ENCODE results near the gene FOXO6. TPM values are rescaled to one million over a fixed set of nuclear protein-coding genes. Genes with fewer than 3 reads are reported as not detected.

FOXO6 gene
- total RNA-seq, 1 experiment from 2014 or later, result 0.59 TPM

DNA sequence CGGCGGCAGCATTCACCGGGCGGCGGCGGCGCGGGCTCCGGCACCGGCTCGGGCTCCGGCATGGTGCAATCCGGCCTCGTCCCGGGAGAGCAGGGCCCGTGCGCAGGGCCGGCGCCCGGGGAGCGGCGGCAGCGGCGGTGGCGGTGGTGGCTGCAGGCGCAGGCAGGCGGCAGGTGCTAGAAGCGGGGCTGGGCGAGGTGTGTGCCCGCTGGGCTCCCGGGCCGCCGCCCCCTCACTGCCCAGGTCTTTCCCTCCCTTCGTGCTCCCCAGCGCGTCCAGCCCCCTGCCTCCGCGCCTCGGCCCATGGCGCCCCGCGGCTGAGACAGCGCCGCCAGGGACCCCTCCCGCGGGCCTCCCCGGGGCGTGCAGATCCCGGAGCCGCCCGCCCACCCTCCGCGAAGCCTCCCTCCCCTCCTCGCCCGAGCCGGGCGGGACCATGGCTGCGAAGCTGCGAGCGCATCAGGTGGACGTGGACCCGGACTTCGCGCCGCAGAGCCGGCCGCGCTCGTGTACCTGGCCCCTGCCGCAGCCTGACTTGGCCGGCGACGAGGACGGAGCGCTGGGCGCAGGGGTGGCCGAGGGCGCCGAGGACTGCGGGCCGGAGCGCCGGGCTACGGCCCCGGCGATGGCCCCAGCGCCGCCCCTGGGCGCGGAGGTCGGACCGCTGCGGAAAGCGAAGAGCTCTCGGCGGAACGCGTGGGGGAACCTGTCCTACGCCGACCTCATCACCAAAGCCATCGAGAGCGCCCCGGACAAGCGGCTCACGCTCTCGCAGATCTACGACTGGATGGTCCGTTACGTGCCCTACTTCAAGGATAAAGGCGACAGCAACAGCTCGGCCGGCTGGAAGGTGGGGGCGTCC, 492 bp downstream of the FOXO6 start:
- ChIA-PET POLR2A (interaction anchor here (0.6 kb wide), 1 partner anchor 10 kb away, joined by 3 read pairs; no protein-coding TSS in a partner anchor), CTCF (interaction anchor here (0.6 to 1.6 kb wide), 13 partner anchors 10 to 804 kb away, joined by 3 to 5 read pairs (median 3); no protein-coding TSS in a partner anchor)
- peak in 1 of 2 experiments; percentile 34 for DNase-seq
- no TSS peak for BruUV-seq (replicated peaks)
- no peaks in the 10 kb centered on the region for H3K9me3 Mint-ChIP-seq (ENCODE audit: unreplicated experiment)
- peaks cover 3% of the 10 kb centered on the region for H3K27me3 Mint-ChIP-seq (ENCODE audit: insufficient read depth, unreplicated experiment)
- H3K4me1 Mint-ChIP-seq (ENCODE audit: low read depth, unreplicated experiment), result peaks cover 13% of the 10 kb centered on the region
- H3K4me3 ChIP-seq (ENCODE audit: low read depth, low read length), result peak overlapping the region; percentile 46
- H3K4me1 ChIP-seq, result peaks cover 6% of the 10 kb centered on the region
- no peaks in the 10 kb centered on the region for H3K36me3 ChIP-seq (ENCODE audit: control insufficient read depth, insufficient read depth, low read length)
- H3K9me3 ChIP-seq, result no peaks in the 10 kb centered on the region
- H3K27me3 ChIP-seq (replicated peaks; ENCODE audit: control insufficient read depth, insufficient read depth, low read length), result no peaks in the 10 kb centered on the region; the same call in 1 of the 2 replicates
- H3K27ac Mint-ChIP-seq (ENCODE audit: unreplicated experiment), result no peak overlapping the region
- peak overlapping the region; percentile 53 for H3K4me3 Mint-ChIP-seq (ENCODE audit: unreplicated experiment)
- TF ChIP-seq, protein P1, sequence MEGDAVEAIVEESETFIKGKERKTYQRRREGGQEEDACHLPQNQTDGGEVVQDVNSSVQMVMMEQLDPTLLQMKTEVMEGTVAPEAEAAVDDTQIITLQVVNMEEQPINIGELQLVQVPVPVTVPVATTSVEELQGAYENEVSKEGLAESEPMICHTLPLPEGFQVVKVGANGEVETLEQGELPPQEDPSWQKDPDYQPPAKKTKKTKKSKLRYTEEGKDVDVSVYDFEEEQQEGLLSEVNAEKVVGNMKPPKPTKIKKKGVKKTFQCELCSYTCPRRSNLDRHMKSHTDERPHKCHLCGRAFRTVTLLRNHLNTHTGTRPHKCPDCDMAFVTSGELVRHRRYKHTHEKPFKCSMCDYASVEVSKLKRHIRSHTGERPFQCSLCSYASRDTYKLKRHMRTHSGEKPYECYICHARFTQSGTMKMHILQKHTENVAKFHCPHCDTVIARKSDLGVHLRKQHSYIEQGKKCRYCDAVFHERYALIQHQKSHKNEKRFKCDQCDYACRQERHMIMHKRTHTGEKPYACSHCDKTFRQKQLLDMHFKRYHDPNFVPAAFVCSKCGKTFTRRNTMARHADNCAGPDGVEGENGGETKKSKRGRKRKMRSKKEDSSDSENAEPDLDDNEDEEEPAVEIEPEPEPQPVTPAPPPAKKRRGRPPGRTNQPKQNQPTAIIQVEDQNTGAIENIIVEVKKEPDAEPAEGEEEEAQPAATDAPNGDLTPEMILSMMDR (IDR thresholded peaks at IDR 0.05; ENCODE audit: insufficient read depth in 1 of 2, low read depth in 1 of 2, low read length in 1 of 2, severe bottlenecking in 1 of 2, unreplicated experiment in 1 of 2), result no peak
- intact Hi-C loops (cut with micrococcal nuclease; ENCODE audit: unreplicated experiment), result loop anchor here (5.0 kb wide), 1 partner anchor 56 kb away; no protein-coding TSS in a partner anchor
- no peaks in the 10 kb centered on the region for H3K36me3 Mint-ChIP-seq (ENCODE audit: insufficient read depth, unreplicated experiment)

DNA sequence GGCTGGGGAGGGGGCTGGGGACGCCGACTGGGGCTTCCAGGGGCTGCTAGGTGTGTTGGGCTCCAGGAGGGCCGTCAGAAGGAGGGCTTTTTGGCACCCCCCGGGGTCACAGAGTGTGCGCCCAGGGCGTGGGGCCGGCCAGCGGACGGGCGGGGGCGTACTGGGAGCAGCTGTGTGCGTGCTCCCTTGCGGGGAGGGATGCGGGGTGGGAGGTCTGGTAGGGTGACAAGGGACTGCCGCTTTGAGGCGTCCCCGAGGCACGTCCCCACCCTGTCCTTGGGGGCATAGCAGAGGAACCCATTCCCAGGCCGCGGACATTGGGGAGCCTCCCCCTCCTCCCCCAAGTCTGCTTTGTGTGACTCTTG, 1.1 kb downstream of the FOXO6 start:
- Mint-ChIP-seq H3K27ac (ENCODE audit: unreplicated experiment) (no peak overlapping the region), H3K27me3 (ENCODE audit: insufficient read depth, unreplicated experiment) (peaks cover 3% of the 10 kb centered on the region), H3K4me1 (ENCODE audit: low read depth, unreplicated experiment) (peaks cover 13% of the 10 kb centered on the region), H3K9me3 (ENCODE audit: unreplicated experiment) (no peaks in the 10 kb centered on the region), H3K36me3 (ENCODE audit: insufficient read depth, unreplicated experiment) (no peaks in the 10 kb centered on the region), H3K4me3 (ENCODE audit: unreplicated experiment) (peak overlapping the region; percentile 53)
- Histone ChIP-seq H3K9me3 (no peaks in the 10 kb centered on the region), H3K36me3 (ENCODE audit: control insufficient read depth, insufficient read depth, low read length) (no peaks in the 10 kb centered on the region), H3K27me3 (replicated peaks; ENCODE audit: control insufficient read depth, insufficient read depth, low read length) (no peaks in the 10 kb centered on the region; the same call in 1 of the 2 replicates), H3K4me3 (ENCODE audit: low read depth, low read length) (peak overlapping the region; percentile 46), H3K4me1 (peaks cover 6% of the 10 kb centered on the region)
- no peak for DNase-seq
- TF ChIP-seq, protein P1 (IDR thresholded peaks at IDR 0.05; ENCODE audit: insufficient read depth in 1 of 2, low read depth in 1 of 2, low read length in 1 of 2, severe bottlenecking in 1 of 2, unreplicated experiment in 1 of 2), result no peak
- ChIA-PET POLR2A (no interaction called here), CTCF (interaction anchor here (0.6 kb wide), 2 partner anchors 79 to 132 kb away, joined by 3 read pairs; no protein-coding TSS in a partner anchor)
- intact Hi-C loops (cut with micrococcal nuclease; ENCODE audit: unreplicated experiment), result loop anchor here (5.0 kb wide), 1 partner anchor 55 kb away; no protein-coding TSS in a partner anchor
- no TSS peak for BruUV-seq (replicated peaks)

DNA sequence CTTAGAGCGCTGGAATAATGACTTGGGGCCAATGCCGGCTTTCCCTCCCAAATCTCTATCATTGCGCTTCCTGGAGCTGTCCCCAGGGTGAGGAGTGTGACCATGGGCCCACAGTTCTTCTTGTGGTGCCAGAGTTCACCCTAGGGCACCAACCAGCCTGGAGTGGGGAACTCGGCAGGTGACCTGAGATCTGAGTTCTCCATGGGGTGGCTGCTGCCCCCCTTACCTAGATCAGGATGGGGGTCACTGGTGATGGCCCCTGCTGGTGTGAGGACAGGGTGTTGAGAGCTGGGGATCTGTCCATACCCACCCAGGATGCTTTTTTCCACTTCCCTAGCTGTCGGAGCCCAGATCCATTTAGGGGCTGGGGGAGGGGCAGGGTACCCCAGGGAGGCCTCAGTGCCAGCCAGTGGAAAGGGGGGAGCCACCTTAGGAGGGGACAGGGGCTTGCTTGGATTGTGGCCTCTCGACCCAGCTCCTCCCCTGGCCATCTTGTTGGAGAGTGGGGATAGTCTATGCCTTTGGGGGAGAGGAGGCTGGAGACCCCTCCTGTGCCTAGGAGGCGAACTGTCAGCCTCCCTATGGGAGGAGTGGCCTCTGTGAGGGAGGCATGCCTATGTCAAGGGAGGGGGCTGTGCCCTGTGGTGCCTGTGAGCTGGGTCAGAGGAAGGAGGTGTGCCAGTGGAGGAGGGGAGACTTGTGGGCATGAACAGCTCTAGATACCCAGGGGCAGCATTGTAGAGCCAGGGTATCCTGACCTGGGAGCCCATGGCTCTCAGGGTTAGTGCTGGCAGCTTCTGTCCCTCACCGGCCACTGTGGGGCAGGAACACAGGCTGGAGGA, 1.7 kb downstream of the FOXO6 start:
- ChIA-PET CTCF (no interaction called here), POLR2A (no interaction called here)
- no peak overlapping the region for H3K27ac Mint-ChIP-seq (ENCODE audit: unreplicated experiment)
- DNase-seq, result no peak
- H3K27me3 Mint-ChIP-seq (ENCODE audit: insufficient read depth, unreplicated experiment), result peaks cover 3% of the 10 kb centered on the region
- no peaks in the 10 kb centered on the region for H3K36me3 Mint-ChIP-seq (ENCODE audit: insufficient read depth, unreplicated experiment)
- no peaks in the 10 kb centered on the region for H3K9me3 ChIP-seq
- H3K36me3 ChIP-seq (ENCODE audit: control insufficient read depth, insufficient read depth, low read length), result no peaks in the 10 kb centered on the region
- no TSS peak for BruUV-seq (replicated peaks)
- intact Hi-C loops (cut with micrococcal nuclease; ENCODE audit: unreplicated experiment), result loop anchor here (5.0 kb wide), 1 partner anchor 54 kb away; no protein-coding TSS in a partner anchor
- TF ChIP-seq, protein P1 (IDR thresholded peaks at IDR 0.05; ENCODE audit: insufficient read depth in 1 of 2, low read depth in 1 of 2, low read length in 1 of 2, severe bottlenecking in 1 of 2, unreplicated experiment in 1 of 2), result no peak
- peaks cover 11% of the 10 kb centered on the region for H3K4me1 Mint-ChIP-seq (ENCODE audit: low read depth, unreplicated experiment)
- H3K4me3 ChIP-seq (ENCODE audit: low read depth, low read length), result no peak overlapping the region
- peak overlapping the region; percentile 53 for H3K4me3 Mint-ChIP-seq (ENCODE audit: unreplicated experiment)
- peaks cover 6% of the 10 kb centered on the region for H3K4me1 ChIP-seq
- no peaks in the 10 kb centered on the region; the same call in 1 of the 2 replicates for H3K27me3 ChIP-seq (replicated peaks; ENCODE audit: control insufficient read depth, insufficient read depth, low read length)
- no peaks in the 10 kb centered on the region for H3K9me3 Mint-ChIP-seq (ENCODE audit: unreplicated experiment)
